Measurements from ENCODE around the gene CXCL10.

- TF ChIP-seq CTCF (IDR thresholded peaks at IDR 0.05) (no peak), REST (IDR thresholded peaks at IDR 0.05; ENCODE audit: insufficient read depth in 1 of 2, low read depth in 2 of 2, low read length in 1 of 2) (no peak), POLR2AphosphoS5 (IDR thresholded peaks at IDR 0.05; ENCODE audit: low read depth, low read length) (no peak), TCF7L2 (IDR thresholded peaks at IDR 0.05; ENCODE audit: low read depth, low read length) (no peak), SIN3A (IDR thresholded peaks at IDR 0.05; ENCODE audit: borderline replicate concordance, insufficient read depth, low read depth, low read length) (no peak)
These were observed 35.0 kb upstream of the CXCL10 start for GRCh38 chr4:76058302-76058701.

Measured in Panc1 (cell line).